HepG2 (cell line): Measurements from ENCODE around the gene DNM3. TPM values are rescaled to one million over a fixed set of nuclear protein-coding genes. Genes with fewer than 3 reads are reported as not detected.

Source experiments
- KDM6A ChIP-seq: IDR thresholded peaks from 2 replicates; pipeline ENCODE4 v1.6.1; 2016; ENCODE audit warnings: low read depth
- MIXL1 ChIP-seq: IDR thresholded peaks from 2 replicates; pipeline ENCODE4 v1.6.1; 2016
- TMF1 ChIP-seq: sonication (generic); formaldehyde crosslinking; IDR thresholded peaks from 2 replicates; pipeline ENCODE4 v1.8.1; 2022; ENCODE audit warnings: low read depth, missing genetic modification reagents
- XRCC5 ChIP-seq: fragments of 200-400 bp; formaldehyde crosslinking; optimal IDR thresholded peaks from 2 replicates; pipeline ENCODE3; 2017; ENCODE audit warnings: mild to moderate bottlenecking, low read length
- ZBTB1 ChIP-seq: sonication (generic); formaldehyde crosslinking; IDR thresholded peaks from 2 replicates; pipeline ENCODE4 v1.4.0; 2020; ENCODE audit warnings: missing genetic modification reagents, borderline replicate concordance
- ZNF292 ChIP-seq: sonication (generic); formaldehyde crosslinking; IDR thresholded peaks from 2 replicates; pipeline ENCODE4 v1.8.1; 2022; ENCODE audit warnings: mild to moderate bottlenecking, low read depth, missing genetic modification reagents, borderline replicate concordance
- ZNF644 ChIP-seq: IDR thresholded peaks from 2 replicates; pipeline ENCODE4 v1.6.1; 2016; ENCODE audit warnings: low read depth
- polyA plus RNA-seq, 8 experiments: library from polyadenylated mRNA; depleted of rRNA in 3 of 8; stranded (reverse) in 7 of 8; unstranded in 1 of 8; fragments of >200 nt; fragmentation: Illumina TruSeq in 4 of 8; extraction: Trizol in 4 of 8; gene quantifications; 2 replicates each; pipeline versions ENCODE4 v1.2.1 to v1.2.3, GENCODE V29; 2011 to 2016; ENCODE audit warnings: low read depth in 4 of 8, missing spikeins in 1 of 8, mixed read lengths in 1 of 8; ENCODE audit not compliant: insufficient read depth in 1 of 8
- total RNA-seq, 5 experiments: library from RNA; depleted of rRNA; stranded (reverse); fragments of >200 nt; fragmentation: Illumina TruSeq; extraction: Trizol; gene quantifications; 2 replicates each; pipeline ENCODE4 v1.2.3, GENCODE V29; 2016; ENCODE audit warnings: low read depth in 1 of 5
- TF ChIP-seq, protein P1 (sequence below): sonication (generic); formaldehyde crosslinking; IDR thresholded peaks from 2 replicates; pipeline ENCODE4 v1.5.0; 2020; ENCODE audit warnings: mild to moderate bottlenecking, missing genetic modification reagents
- TF ChIP-seq, protein P2 (sequence below): IDR thresholded peaks from 2 replicates; pipeline ENCODE4 v1.6.1; 2012; ENCODE audit warnings: low read depth, low read length, improper control_type of control experiment
- TF ChIP-seq, protein P3 (sequence below): sonication (generic); formaldehyde crosslinking; IDR thresholded peaks from 2 replicates; pipeline ENCODE4 v1.4.0; 2020; ENCODE audit warnings: mild to moderate bottlenecking, missing genetic modification reagents
- TF ChIP-seq, protein P4 (sequence below): sonication (generic); formaldehyde crosslinking; IDR thresholded peaks from 2 replicates; pipeline ENCODE4 v1.5.1; 2020; ENCODE audit warnings: missing genetic modification reagents, mild to moderate bottlenecking, borderline replicate concordance

Gene DNM3
- total and polyA plus RNA-seq, 2 of the 13 experiments (the other 11 are each of a cell fraction or from before 2014, with no cell fraction given): 0.05 TPM; not detected in 1

DNA sequence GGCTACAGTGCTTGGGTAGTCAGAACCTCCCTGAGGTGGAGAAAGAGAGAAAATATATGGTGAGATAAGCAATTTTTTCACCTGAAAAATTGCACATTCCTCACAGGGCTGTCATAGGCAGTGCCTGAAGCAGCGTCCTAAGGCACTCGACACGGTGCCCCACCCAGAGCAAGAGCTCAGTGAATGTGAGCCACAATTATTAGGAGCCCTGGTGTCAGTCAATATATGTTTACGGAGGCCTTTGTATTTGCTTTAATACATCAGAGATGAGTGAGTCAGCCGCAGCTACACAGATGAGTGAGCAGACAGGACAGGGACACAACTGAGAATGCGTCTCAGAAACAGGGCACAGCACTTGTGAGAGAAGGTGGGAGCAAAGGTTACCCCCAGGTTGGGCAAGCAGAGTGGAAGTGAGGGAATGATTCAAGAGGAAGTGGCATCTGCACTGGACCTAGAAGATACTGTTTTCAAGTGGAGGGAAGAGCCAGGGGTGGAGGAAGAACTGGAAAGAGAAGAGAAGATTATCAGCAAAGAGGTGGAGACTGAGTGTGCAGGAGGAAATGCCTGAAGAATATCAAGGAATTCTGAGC is 607.8 kb downstream of the DNM3 start (continued):
- TF ChIP-seq, protein P1, sequence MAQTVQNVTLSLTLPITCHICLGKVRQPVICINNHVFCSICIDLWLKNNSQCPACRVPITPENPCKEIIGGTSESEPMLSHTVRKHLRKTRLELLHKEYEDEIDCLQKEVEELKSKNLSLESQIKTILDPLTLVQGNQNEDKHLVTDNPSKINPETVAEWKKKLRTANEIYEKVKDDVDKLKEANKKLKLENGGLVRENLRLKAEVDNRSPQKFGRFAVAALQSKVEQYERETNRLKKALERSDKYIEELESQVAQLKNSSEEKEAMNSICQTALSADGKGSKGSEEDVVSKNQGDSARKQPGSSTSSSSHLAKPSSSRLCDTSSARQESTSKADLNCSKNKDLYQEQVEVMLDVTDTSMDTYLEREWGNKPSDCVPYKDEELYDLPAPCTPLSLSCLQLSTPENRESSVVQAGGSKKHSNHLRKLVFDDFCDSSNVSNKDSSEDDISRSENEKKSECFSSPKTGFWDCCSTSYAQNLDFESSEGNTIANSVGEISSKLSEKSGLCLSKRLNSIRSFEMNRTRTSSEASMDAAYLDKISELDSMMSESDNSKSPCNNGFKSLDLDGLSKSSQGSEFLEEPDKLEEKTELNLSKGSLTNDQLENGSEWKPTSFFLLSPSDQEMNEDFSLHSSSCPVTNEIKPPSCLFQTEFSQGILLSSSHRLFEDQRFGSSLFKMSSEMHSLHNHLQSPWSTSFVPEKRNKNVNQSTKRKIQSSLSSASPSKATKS: no peak
- no peak for TF ChIP-seq MIXL1 (CRISPR knock-in tag)
- TF ChIP-seq TMF1 (CRISPR knock-in tag): no peak
- TF ChIP-seq, protein P2, sequence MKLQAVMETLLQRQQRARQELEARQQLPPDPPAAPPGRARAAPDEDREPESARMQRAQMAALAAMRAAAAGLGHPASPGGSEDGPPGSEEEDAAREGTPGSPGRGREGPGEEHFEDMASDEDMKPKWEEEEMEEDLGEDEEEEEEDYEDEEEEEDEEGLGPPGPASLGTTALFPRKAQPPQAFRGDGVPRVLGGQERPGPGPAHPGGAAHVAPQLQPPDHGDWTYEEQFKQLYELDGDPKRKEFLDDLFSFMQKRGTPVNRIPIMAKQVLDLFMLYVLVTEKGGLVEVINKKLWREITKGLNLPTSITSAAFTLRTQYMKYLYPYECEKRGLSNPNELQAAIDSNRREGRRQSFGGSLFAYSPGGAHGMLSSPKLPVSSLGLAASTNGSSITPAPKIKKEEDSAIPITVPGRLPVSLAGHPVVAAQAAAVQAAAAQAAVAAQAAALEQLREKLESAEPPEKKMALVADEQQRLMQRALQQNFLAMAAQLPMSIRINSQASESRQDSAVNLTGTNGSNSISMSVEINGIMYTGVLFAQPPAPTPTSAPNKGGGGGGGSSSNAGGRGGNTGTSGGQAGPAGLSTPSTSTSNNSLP: peak; percentile 50; the same call in 1 of the 2 replicates
- 0 out of 2 replicates have a peak, but pooled peaks have one; percentile 37 for TF ChIP-seq KDM6A (CRISPR knock-in tag)
- peak; percentile 19; the same call in 1 of the 2 replicates for TF ChIP-seq ZNF644 (CRISPR knock-in tag)
- TF ChIP-seq, protein P3, sequence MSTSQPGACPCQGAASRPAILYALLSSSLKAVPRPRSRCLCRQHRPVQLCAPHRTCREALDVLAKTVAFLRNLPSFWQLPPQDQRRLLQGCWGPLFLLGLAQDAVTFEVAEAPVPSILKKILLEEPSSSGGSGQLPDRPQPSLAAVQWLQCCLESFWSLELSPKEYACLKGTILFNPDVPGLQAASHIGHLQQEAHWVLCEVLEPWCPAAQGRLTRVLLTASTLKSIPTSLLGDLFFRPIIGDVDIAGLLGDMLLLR: no peak
- TF ChIP-seq, protein P4, sequence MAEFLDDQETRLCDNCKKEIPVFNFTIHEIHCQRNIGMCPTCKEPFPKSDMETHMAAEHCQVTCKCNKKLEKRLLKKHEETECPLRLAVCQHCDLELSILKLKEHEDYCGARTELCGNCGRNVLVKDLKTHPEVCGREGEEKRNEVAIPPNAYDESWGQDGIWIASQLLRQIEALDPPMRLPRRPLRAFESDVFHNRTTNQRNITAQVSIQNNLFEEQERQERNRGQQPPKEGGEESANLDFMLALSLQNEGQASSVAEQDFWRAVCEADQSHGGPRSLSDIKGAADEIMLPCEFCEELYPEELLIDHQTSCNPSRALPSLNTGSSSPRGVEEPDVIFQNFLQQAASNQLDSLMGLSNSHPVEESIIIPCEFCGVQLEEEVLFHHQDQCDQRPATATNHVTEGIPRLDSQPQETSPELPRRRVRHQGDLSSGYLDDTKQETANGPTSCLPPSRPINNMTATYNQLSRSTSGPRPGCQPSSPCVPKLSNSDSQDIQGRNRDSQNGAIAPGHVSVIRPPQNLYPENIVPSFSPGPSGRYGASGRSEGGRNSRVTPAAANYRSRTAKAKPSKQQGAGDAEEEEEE: no peak
- TF ChIP-seq ZNF292 (CRISPR knock-in tag): peak; percentile 68; the same call in 1 of the 2 replicates
- no peak for TF ChIP-seq ZBTB1 (CRISPR knock-in tag)
- TF ChIP-seq XRCC5: peak; percentile 47
- TF ChIP-seq, all 625 proteins: peak for 114
